Loucy (cell line): ENCODE data around the gene CEP164.

ENCODE experiments used
- H2AFZ ChIP-seq: fragments of 200-600 bp; sonication (generic); 2 replicates; pipeline ENCODE4 v1.6.0; 2016; ENCODE audit warnings: antibody characterized with exemption, mild to moderate bottlenecking, low read length, moderate library complexity
- H3F3A ChIP-seq: fragments of 200-600 bp; 2 replicates; pipeline ENCODE4 v1.6.0; 2016; ENCODE audit warnings: antibody characterized with exemption, low read depth, mild to moderate bottlenecking
- H3K27me3 ChIP-seq: fragments of 200-600 bp; sonication (generic); 2 replicates; pipeline ENCODE4 v1.6.1; 2014; ENCODE audit warnings: low read length, mild to moderate bottlenecking; ENCODE audit not compliant: insufficient read depth, poor library complexity, severe bottlenecking
- H3K36me3 ChIP-seq: fragments of 200-600 bp; sonication (generic); 2 replicates; pipeline ENCODE4 v1.6.1; 2016; ENCODE audit warnings: low read length; ENCODE audit not compliant: insufficient read depth
- H3K4me1 ChIP-seq: fragments of 200-600 bp; sonication (generic); 2 replicates; pipeline ENCODE4 v1.5.1; 2014; ENCODE audit warnings: low read length, mild to moderate bottlenecking; ENCODE audit not compliant: insufficient read depth, poor library complexity, severe bottlenecking
- H3K4me2 ChIP-seq: fragments of 200-600 bp; sonication (generic); 2 replicates; pipeline ENCODE4 v1.6.0; 2014; ENCODE audit warnings: antibody characterized with exemption, low read length, low read depth, mild to moderate bottlenecking; ENCODE audit not compliant: poor library complexity, severe bottlenecking
- H3K4me3 ChIP-seq: fragments of 200-600 bp; sonication (generic); 2 replicates; pipeline ENCODE4 v1.5.1; 2014; ENCODE audit warnings: low read length, mild to moderate bottlenecking, mixed read lengths; ENCODE audit not compliant: poor library complexity, severe bottlenecking
- H3K79me2 ChIP-seq: fragments of 200-600 bp; sonication (generic); 2 replicates; pipeline ENCODE4 v1.6.1; 2014; ENCODE audit warnings: low read length; ENCODE audit not compliant: insufficient read depth
- H3K9ac ChIP-seq: fragments of 200-600 bp; sonication (generic); 2 replicates; pipeline ENCODE4 v1.6.0; 2014; ENCODE audit warnings: mild to moderate bottlenecking, low read depth, low read length, moderate library complexity; ENCODE audit not compliant: poor library complexity, severe bottlenecking
- H3K9me2 ChIP-seq: fragments of 200-600 bp; sonication (generic); replicated peaks from 2 replicates; pipeline ENCODE4 v1.6.1; 2016; ENCODE audit warnings: low read depth, low read length, mixed read lengths
- H3K9me3 ChIP-seq: fragments of 200-600 bp; sonication (generic); 2 replicates; pipeline ENCODE4 v1.6.1; 2014; ENCODE audit warnings: mild to moderate bottlenecking, antibody characterized with exemption, low read length, low read depth; ENCODE audit not compliant: insufficient read depth
- H4K20me1 ChIP-seq: fragments of 200-600 bp; sonication (generic); 2 replicates; pipeline ENCODE4 v1.6.0; 2014; ENCODE audit warnings: antibody characterized with exemption, low read length, mild to moderate bottlenecking; ENCODE audit not compliant: insufficient read depth, poor library complexity, severe bottlenecking
- EZH2phosphoT487 ChIP-seq: fragments of 200-600 bp; IDR thresholded peaks from 2 replicates; pipeline ENCODE4 v1.6.1; 2018; ENCODE audit warnings: antibody characterized with exemption, mild to moderate bottlenecking, moderate library complexity, borderline replicate concordance
- TF ChIP-seq, protein P1 (sequence below): fragments of 200-600 bp; sonication (generic); conservative IDR thresholded peaks from 2 replicates; pipeline ENCODE4 v1.5.1; 2014; ENCODE audit warnings: mild to moderate bottlenecking, antibody characterized with exemption, low read length

CEP164 gene

DNA sequence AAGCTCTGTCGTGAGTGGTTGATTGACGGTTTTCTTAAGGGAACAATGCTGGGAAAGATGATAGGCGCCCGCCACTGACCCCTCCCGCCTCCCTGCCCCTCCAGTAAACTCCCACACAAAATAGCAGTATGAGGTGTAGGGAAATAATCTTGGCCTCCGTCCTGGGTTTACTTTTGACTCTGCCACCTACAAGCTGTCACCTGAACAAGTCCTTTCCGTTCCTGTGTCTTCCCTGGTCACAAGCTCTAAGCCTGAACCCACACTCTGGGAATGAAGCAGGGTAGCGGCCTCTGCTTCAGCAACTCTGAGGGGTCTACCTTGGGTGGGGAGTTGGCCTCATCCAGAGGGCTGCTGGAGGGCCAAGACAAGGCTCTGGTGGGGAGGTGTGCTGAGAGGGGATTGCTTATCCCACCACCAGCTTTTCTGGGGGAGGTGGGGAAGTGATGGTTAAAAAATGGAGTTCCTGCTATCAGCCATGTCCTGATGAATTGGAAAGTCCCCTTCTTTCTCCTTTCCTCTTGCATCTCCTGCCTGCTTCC is 87.8 kb downstream of the CEP164 start:
- Histone ChIP-seq H4K20me1 (no peaks in the 10 kb centered on the region), H3K9me2 (no peaks in the 10 kb centered on the region), H3K4me3 (no peak overlapping the region), H3K4me1 (no peaks in the 10 kb centered on the region), H3K9ac (no peak overlapping the region), H3K79me2 (no peaks in the 10 kb centered on the region), H3K9me3 (no peaks in the 10 kb centered on the region), H3K36me3 (no peaks in the 10 kb centered on the region), H3K4me2 (no peak overlapping the region), H2AFZ (no peak overlapping the region), H3F3A (no peaks in the 10 kb centered on the region), H3K27me3 (no peaks in the 10 kb centered on the region)
- TF ChIP-seq, protein P1, sequence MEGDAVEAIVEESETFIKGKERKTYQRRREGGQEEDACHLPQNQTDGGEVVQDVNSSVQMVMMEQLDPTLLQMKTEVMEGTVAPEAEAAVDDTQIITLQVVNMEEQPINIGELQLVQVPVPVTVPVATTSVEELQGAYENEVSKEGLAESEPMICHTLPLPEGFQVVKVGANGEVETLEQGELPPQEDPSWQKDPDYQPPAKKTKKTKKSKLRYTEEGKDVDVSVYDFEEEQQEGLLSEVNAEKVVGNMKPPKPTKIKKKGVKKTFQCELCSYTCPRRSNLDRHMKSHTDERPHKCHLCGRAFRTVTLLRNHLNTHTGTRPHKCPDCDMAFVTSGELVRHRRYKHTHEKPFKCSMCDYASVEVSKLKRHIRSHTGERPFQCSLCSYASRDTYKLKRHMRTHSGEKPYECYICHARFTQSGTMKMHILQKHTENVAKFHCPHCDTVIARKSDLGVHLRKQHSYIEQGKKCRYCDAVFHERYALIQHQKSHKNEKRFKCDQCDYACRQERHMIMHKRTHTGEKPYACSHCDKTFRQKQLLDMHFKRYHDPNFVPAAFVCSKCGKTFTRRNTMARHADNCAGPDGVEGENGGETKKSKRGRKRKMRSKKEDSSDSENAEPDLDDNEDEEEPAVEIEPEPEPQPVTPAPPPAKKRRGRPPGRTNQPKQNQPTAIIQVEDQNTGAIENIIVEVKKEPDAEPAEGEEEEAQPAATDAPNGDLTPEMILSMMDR, result no peak
- TF ChIP-seq EZH2phosphoT487, result no peak

DNA sequence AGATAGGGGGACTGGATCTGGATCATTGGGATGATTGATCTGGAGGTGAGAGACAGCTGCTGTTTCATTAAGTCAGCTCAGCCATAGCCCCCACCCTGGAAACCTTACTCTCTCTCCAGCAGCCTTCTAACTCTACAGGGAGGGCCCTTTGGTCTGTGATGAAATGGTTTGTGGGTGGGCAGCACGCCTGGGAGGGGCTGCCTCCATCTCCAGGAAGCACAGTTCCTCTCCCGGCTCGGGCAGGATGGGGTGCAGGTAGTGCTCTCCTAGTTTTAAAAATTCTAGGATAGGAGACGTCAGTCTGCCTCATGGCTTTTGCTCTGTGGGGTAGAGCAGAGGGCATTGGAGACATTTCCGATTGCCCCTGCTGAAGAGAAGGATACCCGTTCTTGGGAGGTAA is 89.7 kb downstream of the CEP164 start:
- no peak overlapping the region for H2AFZ ChIP-seq
- no peaks in the 10 kb centered on the region for H3K4me1 ChIP-seq
- no peaks in the 10 kb centered on the region for H3F3A ChIP-seq
- H3K9ac ChIP-seq, result no peak overlapping the region
- H3K9me2 ChIP-seq, result no peaks in the 10 kb centered on the region
- no peaks in the 10 kb centered on the region for H3K36me3 ChIP-seq
- H3K79me2 ChIP-seq, result no peaks in the 10 kb centered on the region
- no peaks in the 10 kb centered on the region for H3K27me3 ChIP-seq
- H3K4me2 ChIP-seq, result no peak overlapping the region
- H3K4me3 ChIP-seq, result no peak overlapping the region
- no peaks in the 10 kb centered on the region for H4K20me1 ChIP-seq
- TF ChIP-seq, protein P1, result no peak
- TF ChIP-seq EZH2phosphoT487, result no peak
- no peaks in the 10 kb centered on the region for H3K9me3 ChIP-seq

DNA sequence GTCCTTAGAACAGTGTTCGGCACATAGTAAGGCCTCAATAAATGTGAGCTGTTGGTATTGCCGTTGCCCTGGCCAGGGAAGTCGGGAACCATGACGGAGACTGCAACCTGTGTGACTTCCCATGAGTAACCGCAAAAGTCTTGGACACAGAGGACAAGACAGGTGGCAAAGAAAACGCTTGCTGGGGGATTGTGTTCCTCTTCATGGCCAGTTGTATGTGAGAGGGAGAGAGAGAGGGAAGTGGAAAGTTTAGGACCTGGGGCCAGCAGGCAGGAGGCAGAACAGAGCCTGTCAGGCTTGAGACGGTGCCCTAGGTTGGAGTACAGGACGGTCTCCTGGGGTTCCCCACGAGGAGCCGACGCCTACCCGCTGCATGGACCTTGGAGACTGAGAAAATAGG is 90.2 kb downstream of the CEP164 start:
- Histone ChIP-seq H3K79me2 (no peaks in the 10 kb centered on the region), H2AFZ (no peak overlapping the region), H3K4me1 (no peaks in the 10 kb centered on the region), H3K4me2 (no peak overlapping the region), H3K4me3 (no peak overlapping the region), H3K9me2 (no peaks in the 10 kb centered on the region), H3K36me3 (no peaks in the 10 kb centered on the region), H3K9me3 (no peaks in the 10 kb centered on the region), H3K9ac (no peak overlapping the region), H3F3A (no peaks in the 10 kb centered on the region), H3K27me3 (no peaks in the 10 kb centered on the region), H4K20me1 (no peaks in the 10 kb centered on the region)
- TF ChIP-seq, protein P1, result no peak
- no peak for TF ChIP-seq EZH2phosphoT487
